Measurements from ENCODE around the gene SLCO2B1.
A peak's percentile ranks its signal among the peaks of the same experiment; 100 is the strongest.

The SLCO2B1 gene

DNA sequence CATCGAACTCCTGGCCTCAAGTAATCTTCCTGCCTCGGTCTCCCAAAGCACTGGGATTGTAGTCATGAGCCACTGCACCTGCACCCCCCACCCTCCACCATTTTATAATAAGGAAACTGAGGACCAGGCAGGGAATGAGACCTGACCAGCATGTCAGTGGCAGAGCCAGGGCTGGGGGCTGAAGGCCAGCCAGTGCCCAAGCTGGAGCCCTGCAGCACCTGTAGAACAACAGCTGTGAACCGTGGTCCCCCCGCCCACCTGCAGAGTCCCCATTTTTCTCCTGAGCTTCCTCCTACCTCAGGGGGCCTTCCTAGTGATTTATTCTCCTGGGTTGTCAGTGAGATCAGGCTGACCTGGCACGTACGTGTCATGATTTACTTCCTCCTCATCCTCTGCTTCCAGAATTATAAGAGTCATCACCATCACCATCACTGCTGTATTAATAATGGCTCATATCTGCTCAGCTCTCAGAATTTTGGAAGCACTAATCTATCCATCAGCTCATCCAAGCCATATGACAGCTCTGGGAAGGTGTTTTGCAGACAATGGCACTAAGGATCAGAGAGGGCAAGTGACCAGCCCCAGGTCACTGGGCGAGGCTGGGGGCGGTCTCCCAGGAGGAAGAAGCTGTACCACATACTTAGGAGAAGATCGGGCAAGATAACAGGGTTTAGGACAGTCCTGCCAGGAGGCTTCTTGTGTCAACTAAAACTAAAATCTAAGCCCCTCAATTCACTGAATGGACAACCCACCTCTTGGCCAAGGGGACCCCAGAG is 5.5 kb upstream of the SLCO2B1 start:
- no peak for DNase-seq

DNA sequence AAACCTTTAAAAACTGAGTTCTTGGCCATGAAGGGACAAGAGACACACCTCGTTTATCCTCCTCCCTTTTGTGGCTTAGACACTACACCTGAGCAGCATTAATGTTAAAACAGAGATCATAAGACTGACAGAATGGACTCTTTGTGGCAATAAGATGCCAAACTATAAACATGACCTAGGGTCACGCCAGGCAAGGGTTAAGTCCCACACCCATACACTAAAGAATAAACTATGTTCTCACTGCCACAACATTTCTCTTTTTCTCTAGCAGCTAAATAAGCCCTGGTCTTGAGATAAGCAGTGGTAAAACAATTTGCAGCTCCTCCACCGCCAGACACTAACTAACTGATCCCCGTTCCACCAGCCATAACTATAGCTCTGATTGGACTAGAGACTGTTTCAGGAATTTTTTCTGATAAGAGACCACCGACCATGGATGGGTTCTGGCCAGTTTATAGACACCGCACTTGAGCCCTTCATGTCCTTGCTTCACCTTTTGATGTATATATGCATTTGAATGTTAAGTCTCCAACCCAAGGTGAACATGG is 4.9 kb upstream of the SLCO2B1 start:
- DNase-seq, result no peak

DNA sequence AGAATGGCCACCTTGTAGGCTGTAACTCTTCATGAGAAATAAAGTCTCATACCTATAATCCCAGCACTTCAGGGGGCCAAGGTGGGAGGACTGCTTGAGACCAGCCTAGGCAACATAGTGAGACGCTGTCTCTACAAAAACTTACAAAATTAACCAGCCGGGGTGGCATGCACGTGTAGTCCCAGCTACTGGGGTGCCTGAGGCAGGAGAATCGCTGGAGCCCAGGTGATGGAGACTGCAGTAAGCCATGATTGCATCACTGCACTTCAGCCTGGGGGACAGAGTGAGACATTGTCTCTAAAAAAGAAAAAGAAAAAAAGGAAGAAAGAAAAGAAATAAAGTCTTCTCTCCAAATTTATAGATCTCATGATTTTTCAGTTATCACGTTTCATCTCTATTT is 4.2 kb upstream of the SLCO2B1 start:
- no peak for DNase-seq

DNA sequence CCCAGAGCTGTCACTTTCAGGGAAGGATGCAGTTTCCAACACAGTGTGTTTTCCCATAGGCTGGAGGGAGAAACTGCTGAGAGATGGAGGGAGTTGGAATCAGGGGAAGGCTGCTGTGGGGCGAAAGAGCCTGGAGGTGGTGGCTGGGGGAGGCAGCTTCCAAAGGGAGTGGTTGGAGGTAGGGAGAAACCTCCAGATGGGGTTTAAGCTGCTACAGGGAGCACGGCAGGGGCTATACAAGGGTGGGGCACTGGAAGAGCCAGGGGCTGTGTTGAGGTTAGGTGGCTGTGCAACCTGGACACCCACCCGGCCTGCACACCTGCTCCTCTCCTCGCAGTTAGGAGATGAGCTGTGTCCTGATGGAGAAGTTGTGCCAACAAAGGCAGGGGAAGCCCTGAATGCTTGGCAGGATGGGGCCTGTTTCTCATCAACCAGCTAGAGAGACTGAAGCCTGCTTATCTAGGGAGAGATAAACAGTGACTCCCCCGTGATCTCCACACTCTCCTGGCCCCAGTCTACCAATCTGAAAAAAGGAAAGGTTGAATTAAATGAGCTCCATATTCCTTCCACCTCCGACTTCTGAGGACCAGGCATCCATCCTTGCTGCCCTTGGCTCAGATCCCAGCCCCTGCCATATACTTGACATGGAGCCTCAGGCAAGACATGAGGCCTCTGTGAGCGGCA is 3.6 kb upstream of the SLCO2B1 start:
- DNase-seq, result no peak

DNA sequence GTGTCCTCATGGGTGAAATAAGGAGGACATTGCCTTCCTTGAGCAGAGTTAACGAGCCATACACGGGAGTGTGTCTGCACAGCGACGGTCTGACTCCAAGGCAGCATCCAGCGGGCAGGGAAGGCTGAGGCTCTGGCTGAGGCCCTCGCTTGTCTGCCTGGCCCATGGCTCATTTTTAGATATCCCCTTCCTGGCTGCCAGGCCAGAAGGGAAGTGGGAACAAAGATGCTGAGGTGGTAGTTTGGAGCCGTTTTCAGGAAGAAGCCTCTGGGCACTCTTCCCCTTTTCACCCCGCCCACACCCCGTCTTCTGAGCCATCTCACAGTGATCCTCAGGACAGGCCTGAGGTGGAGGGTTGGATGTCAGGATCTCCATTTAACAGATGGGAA is 3.0 kb upstream of the SLCO2B1 start:
- peak; percentile 88 to 91 for DNase-seq

DNA sequence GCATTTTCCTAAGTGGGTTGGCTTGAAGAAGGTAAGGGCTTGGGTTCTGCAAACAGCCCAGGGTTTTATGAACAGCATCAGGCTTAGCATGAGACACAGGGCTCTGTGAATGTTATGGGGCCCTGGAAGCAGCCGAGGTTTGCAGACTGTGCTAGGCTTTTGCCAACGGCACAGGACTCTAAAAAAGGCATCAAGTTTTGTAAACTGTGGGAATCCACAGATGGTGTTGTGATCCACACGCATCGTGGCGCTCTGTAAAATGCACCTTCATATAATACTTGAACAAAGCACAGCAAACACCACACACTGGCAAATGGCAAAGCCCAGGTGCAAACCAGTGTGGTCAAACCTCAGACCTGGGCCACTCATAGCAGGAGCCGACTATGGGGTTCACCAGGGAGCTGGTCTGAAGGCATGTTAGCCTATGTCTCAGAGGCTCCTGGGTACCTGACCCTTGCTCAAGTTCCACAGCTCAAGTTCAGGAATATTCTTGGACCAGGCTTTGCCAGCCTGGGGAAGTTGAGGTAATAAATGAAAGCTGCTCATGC is 2.4 kb upstream of the SLCO2B1 start:
- no peak for DNase-seq

DNA sequence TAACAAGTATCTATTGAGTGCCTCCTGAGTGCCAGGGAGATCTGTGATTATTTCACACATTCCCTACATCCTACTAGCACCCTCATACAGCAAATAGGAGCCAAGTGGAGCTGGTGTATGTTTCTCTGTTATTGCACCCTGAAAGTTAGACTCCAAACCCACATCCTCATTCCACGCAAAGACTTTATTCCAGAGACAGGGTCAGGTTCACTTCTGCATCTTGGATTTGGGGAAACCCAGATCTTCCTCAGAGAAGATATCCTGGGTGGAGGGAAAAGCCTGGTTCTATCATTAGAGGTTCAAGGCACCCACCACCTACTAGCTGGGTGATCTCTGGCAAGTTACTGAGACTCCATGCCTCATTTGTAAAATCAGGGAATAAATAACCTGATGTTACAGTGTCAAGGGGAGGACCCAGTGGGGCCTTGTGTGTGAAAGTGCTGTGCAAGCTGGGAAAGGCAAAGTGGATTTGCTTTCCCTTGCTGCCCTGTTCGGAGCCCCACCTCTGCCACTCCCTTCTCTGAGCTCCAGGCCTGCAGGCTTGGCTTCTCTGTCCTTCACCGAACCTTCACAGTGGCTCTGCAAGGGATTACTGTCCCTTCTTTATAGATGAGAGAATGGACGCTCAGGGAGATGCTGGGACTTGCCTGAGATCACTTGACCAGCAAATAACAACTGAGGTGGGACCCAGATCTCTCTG is 991 bp upstream of the SLCO2B1 start:
- DNase-seq, result peak; percentile 44 to 59

DNA sequence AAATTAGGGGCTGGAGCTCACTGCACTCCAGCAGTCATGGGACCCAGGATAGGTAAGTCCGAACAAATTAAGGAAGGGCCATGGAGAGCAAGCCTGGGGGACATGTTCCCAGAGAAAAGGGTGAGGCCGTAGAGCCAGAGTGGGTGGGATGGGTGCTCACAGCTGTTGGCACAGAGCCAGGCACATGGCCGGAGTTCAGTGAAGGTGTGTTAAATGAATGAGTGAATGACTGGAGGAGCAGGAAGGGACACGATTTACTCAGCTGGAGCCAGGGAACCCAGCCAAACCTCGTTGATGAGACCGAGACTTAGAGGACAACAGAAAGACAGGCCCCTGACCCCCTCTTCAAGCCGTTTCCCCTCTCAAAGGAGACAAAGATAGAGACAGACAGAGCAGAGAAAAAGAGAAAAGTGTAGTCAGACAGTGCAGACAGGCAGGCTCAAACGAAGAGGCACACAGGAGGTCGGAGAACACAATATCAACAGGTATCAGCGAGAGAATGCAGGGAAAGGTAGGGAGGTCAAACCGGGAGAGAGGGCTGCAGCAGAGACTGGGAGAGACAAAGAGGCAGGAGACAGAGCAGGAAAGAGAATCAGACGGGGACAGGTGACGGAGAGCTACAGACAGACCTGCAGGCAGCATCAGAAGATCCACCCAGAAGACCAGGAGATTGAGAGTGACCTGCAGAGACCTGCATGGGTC is 590 bp downstream of the SLCO2B1 start:
- DNase-seq, result no peak

DNA sequence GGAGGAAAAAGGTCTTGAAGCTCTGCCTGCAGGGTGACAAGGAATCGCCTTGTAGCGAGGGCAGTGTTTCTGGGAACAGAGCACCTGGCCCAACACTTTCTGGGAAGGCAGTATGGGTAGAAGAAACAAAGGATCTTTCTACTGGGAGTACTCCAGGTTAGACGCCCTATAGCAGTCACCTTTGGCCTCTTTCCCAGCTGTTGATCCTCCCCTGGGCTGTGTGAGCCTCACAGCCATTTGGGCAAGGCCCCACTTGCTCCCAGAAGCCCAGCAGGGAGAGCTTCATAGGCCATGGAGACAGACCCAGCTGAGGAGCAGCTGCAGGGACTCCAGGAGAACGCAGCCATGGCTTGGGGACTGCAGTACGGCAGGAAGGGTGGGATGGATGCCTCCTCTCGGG is 1.2 kb downstream of the SLCO2B1 start:
- no peak for DNase-seq

DNA sequence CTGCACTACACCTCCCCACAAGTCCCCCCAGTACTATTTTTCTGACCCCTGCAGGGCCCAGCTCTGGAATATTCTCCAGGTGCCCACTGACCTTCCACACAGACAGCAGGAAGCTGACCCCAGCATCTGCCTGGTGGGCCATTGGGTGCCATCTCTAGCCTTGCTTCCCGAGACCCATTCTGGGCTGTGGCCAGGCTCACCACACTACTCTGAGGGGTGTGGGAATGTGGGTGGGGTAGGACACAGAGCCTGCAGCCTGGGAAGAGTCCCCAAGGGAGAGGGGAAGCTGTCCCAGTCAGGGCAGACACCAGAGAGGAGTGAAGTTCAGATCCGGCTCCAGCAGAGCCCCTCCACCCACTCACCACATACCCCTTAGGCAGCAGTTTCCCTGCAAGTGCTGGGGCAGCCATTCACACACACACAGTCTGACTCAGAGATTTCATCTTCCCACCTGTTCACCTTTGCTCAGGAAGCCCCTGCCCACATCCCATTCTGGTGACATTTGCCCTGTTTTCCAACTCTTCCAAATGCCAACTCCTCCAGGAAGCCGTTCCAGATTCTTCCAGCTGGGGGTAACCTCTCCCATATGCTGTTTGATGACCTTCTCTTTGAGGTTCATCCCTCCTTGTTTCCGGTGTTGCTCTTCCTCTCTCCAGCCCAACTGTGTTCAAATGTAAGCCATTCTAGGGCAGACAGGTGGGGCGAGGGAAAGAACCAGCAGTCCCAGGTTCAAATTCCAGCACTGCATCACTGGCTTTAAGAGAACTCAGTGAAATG is 1.9 kb downstream of the SLCO2B1 start:
- no peak for DNase-seq

DNA sequence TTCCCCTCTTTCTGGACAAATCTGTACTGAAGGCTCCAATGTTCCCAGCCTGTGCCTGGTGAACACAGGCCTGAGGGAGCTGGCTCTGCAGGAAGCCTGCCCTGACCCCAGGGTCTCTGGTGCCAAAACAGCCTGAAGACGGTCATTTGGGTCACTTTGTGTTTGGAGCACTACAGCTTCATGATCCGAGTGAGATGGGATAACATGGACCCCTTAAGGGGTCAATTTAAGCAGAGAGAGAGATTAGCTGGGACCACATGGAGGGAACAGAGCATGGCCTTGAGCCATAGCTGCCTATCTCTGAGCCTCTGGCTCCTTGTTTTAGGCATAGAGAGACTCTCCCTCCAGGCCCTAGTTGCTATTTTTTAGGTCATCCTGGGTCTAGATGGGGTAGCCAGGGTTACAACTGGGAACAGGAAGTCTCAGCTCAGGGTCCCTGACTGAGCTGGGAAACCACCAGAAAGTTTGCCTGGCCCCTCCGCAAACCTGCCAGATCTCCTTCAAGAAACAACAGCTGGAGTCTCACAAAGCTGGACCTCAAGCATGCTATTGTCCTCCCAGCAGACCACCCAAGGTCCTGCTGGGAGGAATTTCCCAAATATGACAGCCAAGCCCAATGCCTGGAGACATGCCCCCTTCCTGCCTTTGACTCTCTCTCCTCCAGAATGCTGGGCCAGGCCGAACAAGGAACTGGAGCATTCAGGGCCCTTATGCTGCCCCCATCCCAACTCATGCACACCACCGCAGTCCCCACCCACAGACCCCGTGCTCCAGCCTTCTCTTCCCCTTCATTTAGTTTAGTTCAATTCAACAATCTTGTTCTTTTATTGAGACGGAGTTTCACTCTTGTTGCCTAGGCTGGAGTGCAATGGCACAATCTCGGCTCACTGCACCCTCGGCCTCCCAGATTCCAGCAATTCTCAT is 4.0 kb downstream of the SLCO2B1 start:
- DNase-seq, result no peak

DNA sequence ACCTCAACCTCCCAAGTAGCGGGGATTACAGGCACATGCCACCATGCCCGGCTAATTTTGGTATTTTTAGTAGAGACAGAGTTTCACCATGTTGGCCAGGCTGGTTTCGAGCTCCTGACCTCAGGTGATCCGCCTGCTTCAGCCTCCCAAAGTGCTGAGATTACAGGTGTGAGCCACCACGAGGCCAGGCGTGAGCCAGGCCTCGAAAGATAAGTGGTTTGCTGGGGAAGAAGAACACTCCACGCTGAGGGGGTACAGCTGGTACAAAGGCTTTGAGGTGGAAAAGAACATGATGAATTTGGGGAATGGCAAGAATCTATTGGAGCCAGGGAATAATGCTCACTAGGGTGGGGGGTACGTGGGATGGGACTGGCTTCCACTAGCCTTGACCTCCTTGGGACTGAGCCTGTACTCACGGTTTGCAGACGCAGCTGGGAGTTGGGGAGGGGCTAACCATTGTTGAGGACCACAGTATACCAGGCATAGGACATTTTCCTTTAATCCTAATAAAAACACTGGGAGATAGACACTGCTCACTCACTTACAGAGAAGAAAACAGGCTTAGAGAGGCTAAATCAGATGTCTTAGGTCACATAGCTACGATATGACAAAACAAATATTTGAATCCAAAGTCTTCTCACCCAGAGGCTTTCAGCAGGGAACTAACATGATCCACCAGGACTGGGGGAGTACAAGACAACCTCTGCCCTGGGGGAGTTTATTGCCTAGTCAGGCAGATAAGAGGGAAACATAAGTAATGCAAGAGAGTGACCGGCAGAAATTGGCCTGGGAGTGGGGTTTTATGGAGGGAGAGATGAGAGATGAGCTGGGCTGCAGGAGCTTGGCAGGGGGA is 4.9 kb downstream of the SLCO2B1 start:
- DNase-seq, result no peak

DNA sequence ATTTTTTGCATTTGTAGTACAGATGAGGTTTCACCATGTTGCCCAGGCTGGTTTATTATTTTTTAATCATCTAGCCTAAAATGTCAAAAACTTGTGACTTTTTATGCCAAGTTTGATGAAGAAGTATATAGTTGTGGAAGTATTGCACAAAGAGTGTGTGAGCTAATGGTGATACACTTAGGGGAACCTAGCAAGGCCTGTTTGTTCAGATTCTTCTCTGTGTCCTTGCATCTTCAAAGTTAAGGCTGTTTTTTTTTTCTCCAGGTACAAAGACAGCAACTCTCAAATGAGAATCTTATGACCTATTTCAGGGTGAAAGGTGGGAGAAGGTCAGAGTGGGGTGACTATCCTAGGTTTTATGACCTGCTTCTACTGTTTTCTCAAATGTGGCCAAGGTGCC is 7.3 kb downstream of the SLCO2B1 start:
- no peak for DNase-seq

DNA sequence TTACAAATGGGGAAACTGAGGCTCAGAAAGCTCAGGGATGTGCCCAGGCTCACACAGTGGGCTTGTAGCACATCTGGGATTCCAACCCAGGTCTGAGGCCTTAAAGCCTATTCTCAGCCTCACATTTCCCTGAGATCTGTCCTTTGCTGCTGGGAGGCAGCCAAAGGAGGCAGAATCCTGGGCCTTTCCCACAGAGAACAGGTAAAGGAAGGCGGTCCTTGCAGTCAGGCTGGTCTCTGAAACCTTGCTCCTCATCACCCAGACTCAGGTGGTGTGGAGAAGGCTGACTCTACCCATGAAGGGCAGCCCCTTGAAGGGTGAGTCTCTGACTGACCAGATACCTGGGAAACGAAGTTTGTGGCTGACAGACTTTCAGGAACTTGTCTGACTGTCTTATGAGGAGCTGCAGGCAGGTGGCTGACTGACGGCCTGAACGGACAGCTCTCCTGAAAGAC is 7.8 kb downstream of the SLCO2B1 start:
- no peak for DNase-seq

DNA sequence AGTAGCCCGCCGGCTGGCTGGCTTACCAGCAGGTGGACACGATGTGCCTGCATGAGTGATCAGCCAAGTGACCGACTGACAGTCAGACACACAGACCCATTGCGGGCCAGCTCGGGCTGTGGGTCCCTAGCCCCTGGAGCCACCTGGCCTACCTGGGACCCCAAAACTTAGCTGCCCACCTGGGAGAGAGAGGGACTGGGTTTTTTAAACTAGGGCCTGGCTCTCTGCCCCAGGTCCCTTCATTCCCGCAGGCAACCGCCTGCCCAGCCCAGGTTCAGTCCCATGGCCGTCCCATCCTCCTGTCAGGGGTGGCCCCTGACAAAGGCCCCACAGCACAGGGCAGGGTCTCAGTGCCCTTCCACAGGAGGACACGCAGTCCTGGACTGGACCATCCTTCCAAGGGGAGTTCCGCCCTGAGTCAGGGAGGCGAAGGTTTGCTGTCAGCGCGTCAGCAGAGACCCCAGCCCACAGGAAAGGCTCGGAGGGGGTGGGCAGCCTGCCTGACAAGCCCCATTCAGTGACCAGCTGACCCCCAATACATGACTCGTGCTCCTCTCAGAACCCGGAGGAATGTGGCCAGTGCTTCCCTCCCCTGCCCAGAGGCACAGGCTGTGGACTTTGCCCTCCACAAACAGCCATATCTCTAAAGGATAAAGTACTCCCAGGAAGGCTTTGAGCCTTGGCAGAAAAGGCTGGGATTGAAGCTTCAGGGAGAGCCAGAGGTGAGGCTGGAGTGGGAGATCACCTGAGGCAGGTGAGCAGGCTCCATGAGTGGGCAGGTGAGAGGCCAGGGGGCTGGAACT is 8.4 kb downstream of the SLCO2B1 start:
- DNase-seq, result no peak

DNA sequence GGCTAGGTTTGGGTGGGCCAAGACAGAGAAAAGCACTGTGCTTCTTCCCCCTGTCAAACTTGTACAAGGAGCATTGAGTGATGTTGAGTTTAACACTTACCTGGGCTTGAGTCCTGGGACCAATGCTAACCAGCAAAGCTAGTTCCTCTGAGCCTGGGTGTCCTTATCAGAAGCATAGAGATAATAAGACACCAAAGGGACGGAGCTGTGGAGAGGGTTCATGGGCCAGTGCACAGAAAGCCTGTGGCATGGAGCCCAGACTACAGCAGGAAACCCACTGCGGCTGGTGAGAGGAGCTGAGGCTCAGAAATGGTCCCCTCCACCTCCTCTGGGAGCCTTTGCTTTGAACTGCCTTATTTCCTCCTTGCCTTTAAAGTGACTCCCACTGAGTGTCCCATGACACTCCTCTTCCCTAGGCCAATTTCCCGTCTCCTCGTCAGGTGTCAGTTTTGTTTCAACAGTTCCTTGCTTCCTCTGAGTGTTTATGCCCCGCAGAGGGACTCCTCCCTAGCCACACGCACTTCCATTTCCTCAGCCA is 9.4 kb downstream of the SLCO2B1 start:
- peak in 1 of 2 donors; percentile 58 for DNase-seq

DNA sequence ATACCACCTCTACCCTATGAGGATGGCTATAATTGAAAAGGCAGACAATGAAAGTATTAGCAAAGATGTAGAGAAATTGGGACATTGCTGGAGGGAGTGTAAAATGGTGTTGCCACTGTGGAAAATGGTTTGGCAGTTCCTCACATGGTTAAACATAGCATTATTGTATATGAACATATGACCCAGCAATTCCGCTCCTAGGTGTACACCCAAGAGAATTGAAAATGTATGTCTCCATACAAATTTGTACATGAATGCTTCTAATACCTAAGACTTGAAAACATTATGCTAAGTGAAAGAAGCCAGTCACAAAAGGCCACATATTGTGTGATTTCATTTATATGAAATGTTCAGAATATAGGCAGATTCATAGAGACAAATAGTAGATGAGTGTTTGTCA is 10.0 kb downstream of the SLCO2B1 start:
- DNase-seq, result no peak

DNA sequence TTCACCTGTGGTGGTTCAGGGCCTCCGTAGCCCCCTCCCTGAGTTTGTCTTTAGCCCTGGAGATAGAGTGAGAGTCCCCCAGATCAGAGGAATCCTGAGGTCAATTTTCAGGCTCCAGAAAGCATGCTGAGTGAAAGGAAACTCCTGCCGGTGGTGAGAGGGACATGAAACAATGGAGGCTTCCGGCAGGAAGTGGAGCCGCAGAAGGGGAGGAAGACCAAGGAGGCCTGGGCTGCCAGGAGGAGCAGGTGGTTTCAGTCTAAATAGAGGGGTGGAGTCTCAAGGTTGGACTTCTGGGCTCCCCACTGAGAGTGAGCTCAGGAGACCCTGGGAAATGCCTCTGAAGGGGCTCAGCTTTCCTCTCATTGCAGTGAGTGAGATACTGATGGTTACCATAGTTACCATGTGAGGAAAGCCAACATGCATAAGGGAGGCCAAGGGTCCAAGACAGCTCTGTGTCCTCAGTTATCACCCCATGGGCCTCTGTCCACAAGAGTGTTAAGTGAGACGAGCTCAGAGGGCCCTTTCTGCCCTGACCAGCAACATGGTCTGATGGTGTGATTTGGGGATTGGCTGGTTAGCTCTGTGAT is 10.7 kb downstream of the SLCO2B1 start:
- no peak for DNase-seq
